SU-DHL-6 (cell line): ENCODE measurements around the gene NFIC.

Source experiments
- H2AFZ ChIP-seq: fragments of 200-600 bp; sonication (generic); 2 replicates; pipeline ENCODE4 v1.6.1; 2014; ENCODE audit warnings: low read depth, mild to moderate bottlenecking, moderate library complexity, mixed read lengths, antibody characterized with exemption, low read length; ENCODE audit not compliant: severe bottlenecking
- H3F3A ChIP-seq: fragments of 200-600 bp; shearing (Covaris generic); 2 replicates; pipeline ENCODE4 v1.6.0; 2016; ENCODE audit warnings: antibody characterized with exemption, mild to moderate bottlenecking; ENCODE audit not compliant: insufficient read depth
- H3K27ac ChIP-seq: fragments of 200-600 bp; sonication (generic); 2 replicates; pipeline ENCODE4 v1.5.1; 2016; ENCODE audit warnings: low read depth, mild to moderate bottlenecking, low read length, moderate library complexity, mixed read lengths
- H3K27me3 ChIP-seq: fragments of 200-600 bp; sonication (generic), shearing (Covaris generic); 2 replicates; pipeline ENCODE4 v1.6.0; 2014; ENCODE audit warnings: mild to moderate bottlenecking, low read length
- H3K36me3 ChIP-seq: fragments of 200-600 bp; sonication (generic); 2 replicates; pipeline ENCODE4 v1.6.1; 2014; ENCODE audit warnings: mild to moderate bottlenecking, low read length, mixed read lengths
- H3K4me2 ChIP-seq: fragments of 300-600, 200-600 bp; shearing (Covaris generic), sonication (generic); 2 replicates; pipeline ENCODE4 v1.6.0; 2014; ENCODE audit warnings: low read length, low read depth, mild to moderate bottlenecking; ENCODE audit not compliant: poor library complexity, severe bottlenecking
- H3K4me3 ChIP-seq: fragments of 200-600 bp; sonication (generic); 2 replicates; pipeline ENCODE4 v1.5.1; 2014; ENCODE audit warnings: antibody characterized with exemption, low read length, mild to moderate bottlenecking, mixed read lengths; ENCODE audit not compliant: insufficient read depth, poor library complexity, severe bottlenecking
- H3K79me2 ChIP-seq: fragments of 200-600 bp; sonication (generic); 2 replicates; pipeline ENCODE4 v1.6.1; 2014; ENCODE audit warnings: mild to moderate bottlenecking, low read length, moderate library complexity; ENCODE audit not compliant: insufficient read depth
- H3K9ac ChIP-seq: fragments of 200-600 bp; sonication (generic); 2 replicates; pipeline ENCODE4 v1.7.0; 2014; ENCODE audit warnings: mild to moderate bottlenecking, low read length
- H3K9me2 ChIP-seq: fragments of 200-600 bp; sonication (generic); replicated peaks from 2 replicates; pipeline ENCODE4 v1.6.1; 2014; ENCODE audit warnings: low read length; ENCODE audit not compliant: insufficient read depth
- H3K9me3 ChIP-seq: fragments of 200-600 bp; sonication (generic); 2 replicates; pipeline ENCODE4 v1.6.1; 2014; ENCODE audit warnings: low read length, mixed read lengths; ENCODE audit not compliant: insufficient read depth
- H4K20me1 ChIP-seq: fragments of 200-600 bp; sonication (generic); 2 replicates; pipeline ENCODE4 v1.6.1; 2014; ENCODE audit warnings: low read depth, mild to moderate bottlenecking, antibody characterized with exemption, low read length, moderate library complexity, mixed read lengths
- EZH2phosphoT487 ChIP-seq: fragments of 200-600 bp; sonication (generic), shearing (Covaris generic); conservative IDR thresholded peaks from 2 replicates; pipeline ENCODE4 v1.6.1; 2018; ENCODE audit warnings: mild to moderate bottlenecking, antibody characterized with exemption, low read length, moderate library complexity, mixed read lengths
- TF ChIP-seq, protein P1 (sequence below): fragments of 200-600 bp; sonication (generic); IDR thresholded peaks from one replicate; pipeline ENCODE4 v1.5.1; 2017; ENCODE audit warnings: antibody characterized with exemption, mild to moderate bottlenecking, low read length, moderate library complexity; ENCODE audit not compliant: insufficient read depth, poor library complexity, severe bottlenecking

NFIC gene

DNA sequence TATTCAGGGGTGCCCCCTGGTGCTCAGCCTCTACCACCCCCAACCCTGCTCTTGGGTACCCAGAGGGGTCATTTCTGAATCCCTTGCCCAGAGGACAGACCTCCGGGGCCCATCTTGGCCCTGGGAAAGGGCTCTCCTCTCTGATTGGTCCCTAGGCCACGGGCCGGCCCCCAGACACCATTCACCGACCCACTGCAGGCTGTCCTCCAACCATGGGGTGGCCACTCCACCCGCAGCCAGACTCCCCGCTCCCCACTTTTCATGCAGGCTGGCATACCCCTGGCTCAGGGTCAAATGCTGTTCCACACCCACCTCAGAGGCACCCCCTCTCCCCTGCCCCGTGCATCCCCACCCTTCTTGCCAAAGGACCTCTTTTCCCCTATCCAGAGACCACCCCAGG lies 99.2 kb downstream of the NFIC start:
- TF ChIP-seq, protein P1, sequence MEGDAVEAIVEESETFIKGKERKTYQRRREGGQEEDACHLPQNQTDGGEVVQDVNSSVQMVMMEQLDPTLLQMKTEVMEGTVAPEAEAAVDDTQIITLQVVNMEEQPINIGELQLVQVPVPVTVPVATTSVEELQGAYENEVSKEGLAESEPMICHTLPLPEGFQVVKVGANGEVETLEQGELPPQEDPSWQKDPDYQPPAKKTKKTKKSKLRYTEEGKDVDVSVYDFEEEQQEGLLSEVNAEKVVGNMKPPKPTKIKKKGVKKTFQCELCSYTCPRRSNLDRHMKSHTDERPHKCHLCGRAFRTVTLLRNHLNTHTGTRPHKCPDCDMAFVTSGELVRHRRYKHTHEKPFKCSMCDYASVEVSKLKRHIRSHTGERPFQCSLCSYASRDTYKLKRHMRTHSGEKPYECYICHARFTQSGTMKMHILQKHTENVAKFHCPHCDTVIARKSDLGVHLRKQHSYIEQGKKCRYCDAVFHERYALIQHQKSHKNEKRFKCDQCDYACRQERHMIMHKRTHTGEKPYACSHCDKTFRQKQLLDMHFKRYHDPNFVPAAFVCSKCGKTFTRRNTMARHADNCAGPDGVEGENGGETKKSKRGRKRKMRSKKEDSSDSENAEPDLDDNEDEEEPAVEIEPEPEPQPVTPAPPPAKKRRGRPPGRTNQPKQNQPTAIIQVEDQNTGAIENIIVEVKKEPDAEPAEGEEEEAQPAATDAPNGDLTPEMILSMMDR, result no peak
- TF ChIP-seq EZH2phosphoT487, result no peak

DNA sequence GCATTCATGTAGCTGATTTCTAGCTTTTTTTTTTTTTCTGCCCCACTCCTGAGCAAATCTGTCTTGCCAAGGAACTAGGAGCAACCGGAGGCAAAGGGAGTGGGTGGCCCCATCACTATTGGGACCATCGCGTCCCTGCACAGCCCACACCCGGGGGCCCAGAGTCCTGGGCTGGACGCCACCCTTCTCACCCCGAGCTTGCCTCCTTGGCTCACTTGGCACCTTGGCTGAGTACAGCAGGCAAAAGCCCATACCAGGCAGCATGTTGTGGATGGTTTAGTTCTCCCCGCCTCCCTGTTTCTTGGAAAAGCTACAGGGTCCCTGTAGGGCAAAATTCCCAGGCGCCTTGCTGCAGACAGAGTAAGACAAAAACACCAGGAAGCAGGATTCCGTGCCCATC lies 100.3 kb downstream of the NFIC start:
- no peaks in the 10 kb centered on the region for H3F3A ChIP-seq
- no peaks in the 10 kb centered on the region for H3K27me3 ChIP-seq
- H3K36me3 ChIP-seq, result no peaks in the 10 kb centered on the region
- TF ChIP-seq, protein P1, result no peak
- no peak for TF ChIP-seq EZH2phosphoT487
- no peak overlapping the region for H3K4me3 ChIP-seq
- no peaks in the 10 kb centered on the region for H3K9me2 ChIP-seq
- H3K9me3 ChIP-seq, result no peaks in the 10 kb centered on the region
- no peaks in the 10 kb centered on the region for H4K20me1 ChIP-seq
- H3K79me2 ChIP-seq, result no peaks in the 10 kb centered on the region
- no peak overlapping the region for H3K27ac ChIP-seq
- H3K4me2 ChIP-seq, result no peak overlapping the region
- no peak overlapping the region for H3K9ac ChIP-seq
- H2AFZ ChIP-seq, result no peak overlapping the region

More for the DNA sequence above, 99.2 kb downstream of the NFIC start:
- H3K4me2 ChIP-seq, result no peak overlapping the region
- no peaks in the 10 kb centered on the region for H3K9me2 ChIP-seq
- no peaks in the 10 kb centered on the region for H3K9me3 ChIP-seq
- H4K20me1 ChIP-seq, result no peaks in the 10 kb centered on the region
- no peaks in the 10 kb centered on the region for H3K36me3 ChIP-seq
- no peaks in the 10 kb centered on the region for H3K27me3 ChIP-seq
- H3K27ac ChIP-seq, result no peak overlapping the region
- no peak overlapping the region for H3K9ac ChIP-seq
- H2AFZ ChIP-seq, result no peak overlapping the region
- no peak overlapping the region for H3K4me3 ChIP-seq
- H3K79me2 ChIP-seq, result no peaks in the 10 kb centered on the region
- H3F3A ChIP-seq, result no peaks in the 10 kb centered on the region

DNA sequence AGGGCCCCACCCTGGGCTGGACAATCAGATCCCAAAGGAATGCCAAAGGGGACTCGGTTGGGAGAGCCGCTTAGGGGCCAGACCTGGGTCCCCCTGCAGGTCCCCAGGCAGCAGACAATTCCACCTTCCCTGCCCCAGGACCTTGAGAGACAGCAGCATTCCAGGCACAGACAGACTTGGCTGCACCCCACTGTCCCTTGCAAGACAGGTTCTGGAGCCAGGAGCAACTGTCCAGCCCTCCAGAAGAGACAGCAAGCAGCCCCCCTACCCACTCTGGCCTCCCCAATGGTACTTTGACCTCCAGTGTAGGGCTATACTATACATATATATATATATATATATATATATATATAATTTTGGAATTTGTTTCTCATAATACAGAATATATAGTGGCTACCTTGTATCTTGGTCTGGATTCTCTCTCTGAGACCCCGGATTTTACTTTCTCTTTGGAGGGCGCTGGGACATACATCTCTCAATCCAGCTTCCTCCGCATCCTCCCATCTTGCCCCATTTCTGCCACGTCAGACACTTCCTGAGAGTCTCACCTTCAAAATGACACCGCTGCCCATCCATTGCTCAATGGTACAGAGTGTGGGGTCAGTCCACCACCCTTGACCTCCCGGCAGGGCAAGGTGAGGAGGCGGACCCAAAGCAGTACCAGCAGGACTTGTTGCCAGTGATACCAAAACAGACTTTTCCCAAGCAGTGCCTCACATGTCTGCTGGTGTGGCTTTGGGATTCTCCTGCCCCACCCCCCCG lies 101.2 kb downstream of the NFIC start:
- H3F3A ChIP-seq, result no peaks in the 10 kb centered on the region
- no peaks in the 10 kb centered on the region for H3K9me2 ChIP-seq
- H3K9ac ChIP-seq, result no peak overlapping the region
- H3K9me3 ChIP-seq, result no peaks in the 10 kb centered on the region
- no peaks in the 10 kb centered on the region for H3K79me2 ChIP-seq
- H3K27ac ChIP-seq, result no peak overlapping the region
- no peaks in the 10 kb centered on the region for H4K20me1 ChIP-seq
- H3K4me2 ChIP-seq, result no peak overlapping the region
- TF ChIP-seq, protein P1, result no peak
- no peak for TF ChIP-seq EZH2phosphoT487
- no peak overlapping the region for H3K4me3 ChIP-seq
- H3K36me3 ChIP-seq, result no peaks in the 10 kb centered on the region
- no peak overlapping the region for H2AFZ ChIP-seq
- H3K27me3 ChIP-seq, result no peaks in the 10 kb centered on the region
